Activated CD4-positive, alpha-beta T cell treated with anti-CD3 and anti-CD28 coated beads for 24 hours (primary cell): ENCODE data around the gene PCDHB6.
"Not testable (repeated sequence)": the region's sequence is repeated elsewhere in the genome, so short reads cannot be mapped to it uniquely, and the experiment has no call there.

Source experiments
- DNase-seq, 2 donors: peaks; one replicate each; pipeline ENCODE4 v3.0.0-alpha.2; 2020; ENCODE audit warnings: low read depth in 2 of 2

PCDHB6 gene

DNA sequence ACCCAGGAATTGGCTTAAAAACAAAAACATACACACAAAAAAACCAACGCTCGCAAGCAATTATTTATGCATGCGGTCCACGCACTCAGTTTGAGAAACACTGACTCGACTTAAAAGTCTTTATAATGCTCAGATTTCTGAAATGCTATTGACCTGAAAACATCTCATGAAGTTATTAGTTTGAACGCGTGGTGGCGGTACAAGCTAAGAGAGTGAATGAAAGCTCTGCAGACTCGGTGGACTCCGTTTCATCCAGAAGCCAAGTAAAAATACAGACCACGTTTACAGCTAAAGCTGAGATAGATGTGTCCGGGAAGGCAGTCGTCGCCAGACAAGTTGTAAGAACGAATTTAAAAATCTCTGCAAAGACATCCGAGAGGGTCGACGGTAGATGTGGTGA lies at the start of gene PCDHB6:
Gene PCDHB6, plus strand, starts transcription at position 246 of the 400 bp plus-strand sequence. CDS start 201 bp downstream, outside the sequence.
- DNase-seq = no peak

DNA sequence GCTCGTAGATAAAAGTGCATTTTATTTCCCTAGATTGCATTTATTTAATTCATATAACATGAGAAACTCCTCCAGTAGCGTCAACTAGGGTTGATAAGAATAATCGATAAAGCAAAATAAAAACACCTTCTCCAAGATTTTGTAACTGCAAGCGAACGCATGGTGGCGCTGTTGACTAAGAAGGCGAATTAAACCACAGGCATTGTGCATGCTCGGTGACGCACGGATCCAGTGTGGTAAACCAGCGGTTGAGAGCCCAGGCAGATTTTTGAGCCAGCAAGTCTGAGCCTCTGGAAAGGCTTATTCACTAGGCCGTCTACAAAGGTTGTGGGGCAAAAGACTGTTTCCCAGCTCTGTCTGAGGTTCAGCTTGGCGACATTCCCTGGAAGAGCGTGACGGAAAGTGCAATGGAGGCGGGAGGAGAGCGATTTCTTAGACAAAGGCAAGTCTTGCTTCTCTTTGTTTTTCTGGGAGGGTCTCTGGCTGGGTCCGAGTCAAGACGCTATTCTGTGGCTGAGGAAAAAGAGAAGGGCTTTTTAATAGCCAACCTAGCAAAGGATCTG lies 49.5 kb upstream of the PCDHB6 start, which contains the start of gene PCDHB3:
Gene PCDHB3, plus strand, starts transcription at position 231 of the 563 bp plus-strand sequence. Its CDS starts 177 bp downstream, at position 408.
- peak in 1 of 2 donors; percentile 25 for DNase-seq

DNA sequence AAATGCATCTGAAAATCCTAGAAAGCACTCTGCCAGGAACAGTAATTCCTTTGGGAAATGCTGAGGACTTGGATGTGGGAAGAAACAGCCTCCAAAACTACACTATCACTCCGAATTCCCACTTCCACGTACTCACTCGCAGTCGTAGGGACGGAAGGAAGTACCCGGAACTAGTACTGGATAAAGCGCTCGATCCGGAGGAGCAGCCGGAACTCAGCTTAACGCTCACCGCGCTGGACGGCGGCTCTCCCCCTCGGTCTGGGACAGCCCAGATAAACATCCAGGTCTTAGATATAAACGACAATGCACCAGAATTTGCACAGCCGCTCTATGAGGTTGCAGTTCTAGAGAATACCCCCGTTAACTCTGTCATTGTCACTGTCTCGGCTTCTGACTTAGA lies 48.8 kb upstream of the PCDHB6 start:
- DNase-seq = no peak

DNA sequence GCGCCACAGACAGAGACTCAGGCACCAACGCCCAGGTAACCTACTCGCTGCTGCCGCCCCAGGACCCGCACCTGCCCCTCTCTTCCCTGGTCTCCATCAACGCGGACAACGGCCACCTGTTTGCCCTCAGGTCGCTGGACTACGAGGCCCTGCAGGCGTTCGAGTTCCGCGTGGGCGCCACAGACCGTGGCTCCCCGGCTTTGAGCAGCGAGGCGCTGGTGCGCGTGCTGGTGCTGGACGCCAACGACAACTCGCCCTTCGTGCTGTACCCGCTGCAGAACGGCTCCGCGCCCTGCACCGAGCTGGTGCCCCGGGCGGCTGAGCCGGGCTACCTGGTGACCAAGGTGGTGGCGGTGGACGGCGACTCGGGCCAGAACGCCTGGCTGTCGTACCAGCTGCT lies 47.8 kb upstream of the PCDHB6 start:
- not testable (repeated sequence) for DNase-seq

DNA sequence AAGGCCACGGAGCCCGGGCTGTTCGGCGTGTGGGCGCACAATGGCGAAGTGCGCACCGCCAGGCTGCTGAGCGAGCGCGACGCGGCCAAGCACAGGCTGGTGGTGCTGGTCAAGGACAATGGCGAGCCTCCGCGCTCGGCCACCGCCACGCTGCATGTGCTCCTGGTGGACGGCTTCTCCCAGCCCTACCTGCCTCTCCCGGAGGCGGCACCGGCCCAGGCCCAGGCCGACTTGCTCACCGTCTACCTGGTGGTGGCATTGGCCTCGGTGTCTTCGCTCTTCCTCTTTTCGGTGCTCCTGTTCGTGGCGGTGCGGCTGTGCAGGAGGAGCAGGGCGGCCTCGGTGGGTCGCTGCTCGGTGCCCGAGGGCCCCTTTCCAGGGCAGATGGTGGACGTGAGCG lies 47.4 kb upstream of the PCDHB6 start:
- not testable (repeated sequence) for DNase-seq

DNA sequence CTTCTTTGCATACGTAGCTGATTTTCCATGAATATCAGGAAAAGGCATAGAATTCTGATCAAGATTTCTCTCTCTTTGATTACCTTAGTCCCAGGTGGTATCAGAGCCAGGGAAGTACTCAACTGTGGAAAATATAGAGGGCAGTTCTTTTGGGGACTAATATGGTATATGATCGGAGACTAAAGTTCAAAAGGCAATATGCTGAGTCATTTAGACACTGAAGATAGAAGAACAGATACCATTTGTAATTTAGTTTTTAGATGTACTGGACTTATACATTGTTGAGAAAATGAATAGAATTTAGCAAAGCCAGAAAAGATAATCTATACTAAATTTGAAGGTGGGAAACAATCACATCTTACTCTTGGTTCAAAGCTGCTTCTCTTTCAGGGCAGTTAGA lies 44.5 kb upstream of the PCDHB6 start:
- no peak for DNase-seq

DNA sequence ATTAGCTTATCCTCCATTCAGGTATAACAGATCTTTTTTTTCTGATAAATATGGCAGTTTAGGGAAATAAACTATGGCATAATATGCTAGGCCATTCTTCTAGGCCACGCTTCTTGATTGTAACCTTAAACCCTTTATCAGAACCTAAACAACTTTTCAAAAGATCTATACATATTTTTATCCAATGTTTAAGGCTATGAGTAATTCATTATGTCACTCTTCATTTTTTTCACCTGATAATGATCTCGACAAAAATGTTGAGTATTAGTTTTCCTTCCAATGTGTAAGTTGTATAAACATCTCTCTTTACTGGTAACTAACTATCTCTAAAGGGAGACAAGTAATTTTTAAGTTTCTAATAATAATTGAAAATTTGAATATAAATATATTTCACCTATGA lies 30.6 kb upstream of the PCDHB6 start:
- no peak for DNase-seq

DNA sequence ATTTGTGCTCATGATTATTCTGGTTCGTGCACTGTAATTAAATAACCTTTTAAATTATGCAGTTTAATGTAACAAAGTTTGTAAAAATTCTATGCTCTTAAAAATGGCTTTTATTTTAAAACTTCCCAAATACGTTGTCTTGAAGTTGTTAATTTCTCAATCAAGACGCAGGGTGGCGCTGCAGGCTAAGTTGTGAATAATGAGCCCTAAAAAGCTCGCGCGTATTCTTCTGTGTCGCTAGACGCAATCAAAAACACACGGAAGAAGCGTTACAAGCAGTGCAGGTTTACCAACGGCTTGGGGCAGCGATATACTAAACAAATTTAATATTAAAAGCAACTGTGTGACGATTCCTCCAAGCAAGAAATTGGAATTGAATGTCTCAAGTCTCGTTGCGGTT lies 28.3 kb upstream of the PCDHB6 start, which contains the start of gene PCDHB4:
Gene PCDHB4, plus strand, starts transcription at position 256 of the 400 bp plus-strand sequence. CDS start 181 bp downstream, outside the sequence.
- no peak for DNase-seq

DNA sequence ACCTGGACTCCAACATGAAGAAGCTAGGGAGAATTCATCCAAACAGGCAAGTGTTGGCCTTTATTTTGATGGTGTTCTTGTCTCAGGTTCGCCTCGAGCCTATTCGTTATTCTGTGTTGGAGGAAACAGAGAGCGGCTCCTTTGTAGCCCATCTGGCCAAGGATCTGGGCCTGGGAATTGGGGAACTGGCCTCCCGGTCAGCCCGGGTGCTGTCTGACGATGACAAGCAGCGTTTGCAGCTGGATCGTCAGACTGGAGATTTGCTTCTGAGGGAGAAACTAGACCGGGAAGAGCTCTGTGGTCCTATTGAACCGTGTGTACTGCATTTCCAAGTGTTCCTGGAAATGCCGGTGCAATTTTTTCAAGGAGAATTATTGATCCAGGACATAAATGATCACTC lies 27.9 kb upstream of the PCDHB6 start:
- DNase-seq = no peak

DNA sequence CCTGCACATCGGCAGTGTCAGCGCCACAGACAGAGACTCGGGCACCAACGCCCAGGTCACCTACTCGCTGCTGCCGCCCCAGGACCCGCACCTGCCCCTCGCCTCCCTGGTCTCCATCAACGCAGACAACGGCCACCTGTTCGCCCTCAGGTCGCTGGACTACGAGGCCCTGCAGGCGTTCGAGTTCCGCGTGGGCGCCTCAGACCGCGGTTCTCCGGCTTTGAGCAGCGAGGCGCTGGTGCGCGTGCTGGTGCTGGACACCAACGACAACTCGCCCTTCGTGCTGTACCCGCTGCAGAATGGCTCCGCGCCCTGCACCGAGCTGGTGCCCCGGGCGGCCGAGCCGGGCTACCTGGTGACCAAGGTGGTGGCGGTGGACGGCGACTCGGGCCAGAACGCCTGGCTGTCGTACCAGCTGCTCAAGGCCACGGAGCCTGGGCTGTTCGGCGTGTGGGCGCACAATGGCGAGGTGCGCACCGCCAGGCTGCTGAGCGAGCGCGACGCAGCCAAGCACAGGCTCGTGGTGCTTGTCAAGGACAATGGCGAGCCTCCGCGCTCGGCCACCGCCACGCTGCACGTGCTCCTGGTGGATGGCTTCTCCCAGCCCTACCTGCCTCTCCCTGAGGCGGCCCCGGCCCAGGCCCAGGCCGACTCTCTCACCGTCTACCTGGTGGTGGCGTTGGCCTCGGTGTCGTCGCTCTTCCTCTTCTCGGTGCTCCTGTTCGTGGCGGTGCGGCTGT lies 26.3 kb upstream of the PCDHB6 start:
- not testable (repeated sequence) for DNase-seq

DNA sequence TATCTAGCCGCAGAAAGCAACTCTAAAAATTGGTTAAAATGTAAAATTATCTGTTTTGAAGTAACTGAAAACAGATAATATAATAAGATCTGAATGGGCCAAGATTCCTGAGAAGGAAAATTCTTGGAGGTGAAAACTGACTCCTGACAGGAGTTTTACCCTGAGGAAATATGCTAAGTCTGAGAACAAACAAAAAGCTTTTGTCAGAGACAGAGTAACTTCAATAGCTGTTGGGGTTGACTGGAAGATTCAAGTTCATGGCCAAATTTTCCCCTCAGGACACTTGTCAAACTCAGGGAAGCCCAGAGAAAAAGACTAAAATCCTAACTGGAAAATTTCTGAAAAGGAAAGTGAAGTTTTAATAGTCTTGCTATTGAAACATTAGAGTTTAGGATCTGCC lies 22.6 kb upstream of the PCDHB6 start:
- DNase-seq = no peak

DNA sequence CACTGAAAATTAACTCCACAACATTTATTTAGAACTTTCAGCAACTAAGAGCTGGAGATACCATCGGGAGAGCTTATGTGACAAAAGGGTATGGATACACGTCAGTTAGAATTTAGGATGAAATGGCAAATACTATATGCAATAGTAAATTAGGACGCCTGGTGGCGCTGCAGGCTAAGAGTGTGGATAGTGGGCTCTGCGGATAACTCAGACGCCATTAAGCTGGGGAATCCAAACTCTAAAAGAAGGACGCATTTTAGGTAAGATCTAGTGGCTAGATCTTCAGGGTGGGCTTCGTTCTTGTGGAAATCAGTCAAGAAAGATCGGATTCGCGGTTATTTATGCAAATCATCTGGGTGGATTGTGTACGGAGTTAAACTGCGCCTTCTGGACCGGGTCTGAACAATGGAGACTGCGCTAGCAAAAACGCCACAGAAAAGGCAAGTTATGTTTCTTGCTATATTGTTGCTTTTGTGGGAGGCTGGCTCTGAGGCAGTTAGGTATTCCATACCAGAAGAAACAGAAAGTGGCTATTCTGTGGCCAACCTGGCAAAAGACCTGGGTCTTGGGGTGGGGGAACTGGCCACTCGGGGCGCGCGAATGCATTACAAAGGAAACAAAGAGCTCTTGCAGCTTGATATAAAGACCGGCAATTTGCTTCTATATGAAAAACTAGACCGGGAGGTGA lies 14.7 kb upstream of the PCDHB6 start, which contains the start of gene PCDHB5:
Gene PCDHB5, plus strand, starts transcription at position 177 of the 688 bp plus-strand sequence. Its CDS starts 229 bp downstream, at position 406.
- no peak for DNase-seq

DNA sequence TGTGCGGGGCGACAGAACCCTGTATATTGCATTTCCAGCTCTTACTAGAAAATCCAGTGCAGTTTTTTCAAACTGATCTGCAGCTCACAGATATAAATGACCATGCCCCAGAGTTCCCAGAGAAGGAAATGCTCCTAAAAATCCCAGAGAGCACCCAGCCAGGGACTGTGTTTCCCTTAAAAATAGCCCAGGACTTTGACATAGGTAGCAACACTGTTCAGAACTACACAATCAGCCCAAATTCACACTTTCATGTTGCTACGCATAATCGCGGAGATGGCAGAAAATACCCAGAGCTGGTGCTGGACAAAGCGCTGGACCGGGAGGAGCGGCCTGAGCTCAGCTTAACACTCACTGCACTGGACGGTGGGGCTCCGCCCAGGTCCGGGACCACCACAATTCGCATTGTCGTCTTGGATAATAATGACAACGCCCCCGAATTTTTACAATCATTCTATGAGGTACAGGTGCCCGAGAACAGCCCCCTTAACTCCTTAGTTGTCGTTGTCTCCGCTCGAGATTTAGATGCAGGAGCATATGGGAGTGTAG lies 14.1 kb upstream of the PCDHB6 start:
- DNase-seq = no peak

DNA sequence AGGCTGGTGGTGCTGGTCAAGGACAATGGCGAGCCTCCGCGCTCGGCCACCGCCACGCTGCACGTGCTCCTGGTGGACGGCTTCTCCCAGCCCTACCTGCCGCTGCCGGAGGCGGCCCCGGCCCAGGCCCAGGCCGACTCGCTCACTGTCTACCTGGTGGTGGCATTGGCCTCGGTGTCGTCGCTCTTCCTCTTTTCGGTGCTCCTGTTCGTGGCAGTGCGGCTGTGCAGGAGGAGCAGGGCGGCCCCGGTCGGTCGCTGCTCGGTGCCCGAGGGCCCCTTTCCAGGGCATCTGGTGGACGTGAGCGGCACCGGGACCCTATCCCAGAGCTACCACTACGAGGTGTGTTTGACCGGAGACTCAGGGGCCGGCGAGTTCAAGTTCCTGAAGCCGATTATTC lies 12.5 kb upstream of the PCDHB6 start:
- DNase-seq = not testable (repeated sequence)

DNA sequence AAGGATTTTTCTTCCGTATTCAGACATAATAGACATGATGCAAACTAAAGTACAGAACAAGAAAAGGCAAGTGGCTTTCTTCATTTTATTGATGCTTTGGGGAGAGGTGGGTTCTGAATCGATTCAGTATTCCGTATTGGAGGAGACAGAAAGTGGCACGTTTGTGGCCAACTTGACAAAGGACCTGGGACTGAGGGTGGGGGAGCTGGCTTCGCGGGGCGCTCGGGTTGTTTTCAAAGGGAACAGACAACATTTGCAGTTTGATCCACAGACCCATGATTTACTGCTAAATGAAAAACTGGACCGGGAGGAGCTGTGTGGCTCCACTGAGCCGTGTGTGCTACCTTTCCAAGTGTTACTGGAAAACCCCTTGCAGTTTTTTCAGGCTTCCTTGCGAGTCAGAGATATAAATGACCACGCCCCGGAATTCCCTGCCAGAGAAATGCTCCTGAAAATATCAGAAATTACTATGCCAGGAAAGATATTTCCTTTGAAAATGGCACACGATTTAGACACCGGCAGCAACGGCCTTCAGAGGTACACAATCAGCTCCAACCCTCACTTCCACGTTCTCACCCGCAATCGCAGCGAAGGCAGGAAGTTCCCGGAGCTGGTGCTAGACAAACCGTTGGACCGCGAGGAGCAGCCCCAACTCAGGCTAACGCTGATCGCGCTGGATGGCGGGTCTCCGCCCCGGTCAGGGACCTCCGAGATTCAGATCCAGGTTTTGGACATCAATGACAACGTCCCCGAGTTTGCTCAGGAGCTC lies 551 bp downstream of the PCDHB6 start:
- DNase-seq = no peak

DNA sequence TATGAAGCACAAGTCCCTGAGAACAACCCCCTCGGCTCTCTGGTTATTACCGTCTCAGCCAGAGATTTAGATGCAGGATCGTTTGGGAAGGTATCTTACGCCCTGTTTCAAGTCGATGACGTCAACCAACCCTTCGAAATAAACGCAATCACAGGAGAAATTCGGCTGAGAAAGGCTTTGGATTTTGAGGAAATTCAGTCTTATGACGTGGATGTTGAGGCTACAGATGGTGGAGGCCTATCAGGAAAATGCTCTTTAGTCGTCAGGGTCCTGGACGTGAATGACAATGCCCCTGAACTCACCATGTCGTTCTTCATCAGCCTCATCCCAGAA lies 1.1 kb downstream of the PCDHB6 start:
- no peak for DNase-seq

DNA sequence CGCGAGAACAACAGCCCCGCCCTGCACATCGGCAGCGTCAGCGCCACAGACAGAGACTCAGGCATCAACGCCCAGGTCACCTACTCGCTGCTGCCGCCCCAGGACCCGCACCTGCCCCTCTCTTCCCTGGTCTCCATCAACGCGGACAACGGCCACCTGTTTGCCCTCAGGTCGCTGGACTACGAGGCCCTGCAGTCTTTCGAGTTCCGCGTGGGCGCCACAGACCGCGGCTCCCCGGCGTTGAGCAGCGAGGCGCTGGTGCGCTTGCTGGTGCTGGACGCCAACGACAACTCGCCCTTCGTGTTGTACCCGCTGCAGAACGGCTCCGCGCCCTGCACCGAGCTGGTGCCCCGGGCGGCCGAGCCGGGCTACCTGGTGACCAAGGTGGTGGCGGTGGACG lies 1.8 kb downstream of the PCDHB6 start:
- not testable (repeated sequence) for DNase-seq

DNA sequence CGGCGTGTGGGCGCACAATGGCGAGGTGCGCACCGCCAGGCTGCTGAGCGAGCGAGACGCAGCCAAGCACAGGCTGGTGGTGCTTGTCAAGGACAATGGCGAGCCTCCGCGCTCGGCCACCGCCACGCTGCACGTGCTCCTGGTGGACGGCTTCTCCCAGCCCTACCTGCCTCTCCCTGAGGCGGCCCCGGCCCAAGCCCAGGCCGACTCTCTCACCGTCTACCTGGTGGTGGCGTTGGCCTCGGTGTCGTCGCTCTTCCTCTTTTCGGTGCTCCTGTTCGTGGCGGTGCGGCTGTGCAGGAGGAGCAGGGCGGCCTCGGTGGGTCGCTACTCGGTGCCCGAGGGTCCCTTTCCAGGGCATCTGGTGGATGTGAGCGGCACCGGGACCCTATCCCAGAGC lies 2.2 kb downstream of the PCDHB6 start:
- not testable (repeated sequence) for DNase-seq

DNA sequence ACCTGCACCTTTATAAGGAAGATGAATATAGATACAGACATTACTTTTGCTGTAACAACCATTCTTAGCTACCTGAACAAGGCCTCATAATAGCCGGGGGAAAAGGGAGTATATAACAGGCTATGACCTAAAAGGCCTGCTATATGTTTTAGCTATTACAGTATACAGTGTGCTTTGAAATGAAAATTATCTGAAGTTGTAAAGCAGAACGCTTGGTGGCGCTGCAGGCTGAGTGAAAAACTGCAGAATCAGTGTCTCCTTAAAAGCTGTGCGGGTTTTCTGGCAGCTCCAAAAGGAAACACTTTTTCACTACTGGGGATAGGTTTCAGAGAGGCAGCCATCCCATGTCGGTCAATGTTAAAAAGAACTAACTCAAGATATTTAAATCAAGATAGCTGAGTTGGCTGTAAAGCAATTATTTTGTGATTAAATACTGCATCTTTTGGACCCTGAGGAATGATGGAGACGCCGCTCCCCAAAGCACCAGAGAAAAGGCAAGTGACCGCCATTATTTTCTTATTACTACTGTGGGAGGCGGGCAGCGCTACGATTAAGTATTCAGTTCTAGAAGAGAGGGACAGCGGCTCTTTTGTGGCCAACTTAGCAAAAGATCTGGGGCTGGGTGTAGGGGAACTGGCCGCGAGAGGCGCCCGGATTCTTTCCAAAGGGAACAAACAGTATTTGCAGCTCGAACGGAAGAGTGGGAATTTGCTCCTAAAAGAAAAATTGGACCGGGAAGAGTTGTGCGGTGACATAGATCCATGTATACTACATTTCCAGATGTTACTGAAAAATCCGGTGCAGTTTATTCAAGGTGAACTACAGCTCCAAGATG lies 5.9 kb downstream of the PCDHB6 start:
- no peak for DNase-seq

DNA sequence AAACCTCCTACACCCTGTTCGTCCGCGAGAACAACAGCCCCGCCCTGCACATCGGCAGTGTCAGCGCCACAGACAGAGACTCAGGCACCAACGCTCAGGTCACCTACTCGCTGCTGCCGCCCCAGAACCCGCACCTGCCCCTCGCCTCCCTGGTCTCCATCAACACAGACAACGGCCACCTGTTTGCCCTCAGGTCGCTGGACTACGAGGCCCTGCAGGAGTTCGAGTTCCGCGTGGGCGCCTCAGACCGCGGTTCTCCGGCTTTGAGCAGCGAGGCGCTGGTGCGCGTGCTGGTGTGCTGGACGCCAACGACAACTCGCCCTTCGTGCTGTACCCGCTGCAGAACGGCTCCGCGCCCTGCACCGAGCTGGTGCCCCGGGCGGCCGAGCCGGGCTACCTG lies 7.5 kb downstream of the PCDHB6 start:
- DNase-seq = not testable (repeated sequence)

DNA sequence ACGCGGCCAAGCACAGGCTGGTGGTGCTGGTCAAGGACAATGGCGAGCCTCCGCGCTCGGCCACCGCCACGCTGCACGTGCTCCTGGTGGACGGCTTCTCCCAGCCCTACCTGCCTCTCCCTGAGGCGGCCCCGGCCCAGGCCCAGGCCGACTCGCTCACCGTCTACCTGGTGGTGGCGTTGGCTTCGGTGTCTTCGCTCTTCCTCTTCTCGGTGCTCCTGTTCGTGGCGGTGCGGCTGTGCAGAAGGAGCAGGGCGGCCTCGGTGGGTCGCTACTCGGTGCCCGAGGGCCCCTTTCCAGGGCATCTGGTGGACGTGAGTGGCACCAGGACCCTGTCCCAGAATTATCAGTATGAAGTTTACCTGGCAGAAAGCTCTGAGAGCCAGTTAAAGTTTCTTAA lies 8.0 kb downstream of the PCDHB6 start:
- DNase-seq = not testable (repeated sequence)
